Measurements from ENCODE around the gene NCKAP5L. TPM values are rescaled to one million over a fixed set of nuclear protein-coding genes. Genes with fewer than 3 reads are reported as not detected.
"Not testable (repeated sequence)": the region's sequence is repeated elsewhere in the genome, so short reads cannot be mapped to it uniquely, and the experiment has no call there.

Gene NCKAP5L
- total RNA-seq, 4 donors from 2014 or later = 36.1 to 70.2 (median 44.7) TPM

- no peak for TF ChIP-seq POLR2A (IDR thresholded peaks at IDR 0.05)
- no peak for TF ChIP-seq CTCF (IDR thresholded peaks at IDR 0.05)
- TF ChIP-seq EP300 (IDR thresholded peaks at IDR 0.05) = no peak
- WGBS, 2 donors = 73 to 74% methylated on average over 17 of the region's 17 CpGs
- H3K4me3 ChIP-seq = no peak overlapping the region
- H3K9me3 ChIP-seq = no peaks in the 10 kb centered on the region
- H3K27ac ChIP-seq = no peak overlapping the region
- H3K36me3 ChIP-seq = no peaks in the 10 kb centered on the region
- H3K4me1 ChIP-seq = peaks cover 0 to 24% (median 17%) of the 10 kb centered on the region in 4 donors
- no peaks in the 10 kb centered on the region for H3K27me3 ChIP-seq
- DNase-seq (ENCODE audit: low spot score in 2 of 2) = no peak
Measured at GRCh38 chr12:49863946-49864797, 36.0 kb upstream of the NCKAP5L start.

- H3K9me3 ChIP-seq; H3K4me3 ChIP-seq; H3K27me3 ChIP-seq; DNase-seq (ENCODE audit: low spot score in 2 of 2); H3K4me1 ChIP-seq; H3K36me3 ChIP-seq; H3K27ac ChIP-seq: not testable (repeated sequence)
- WGBS, 2 donors = 81 to 93% methylated on average over 3 to 4 of the region's 31 CpGs
Measured at GRCh38 chr12:49860921-49861320, 32.7 kb upstream of the NCKAP5L start.

- H3K9me3 ChIP-seq; DNase-seq (ENCODE audit: low spot score in 2 of 2); H3K27ac ChIP-seq; H3K27me3 ChIP-seq; H3K4me3 ChIP-seq; H3K4me1 ChIP-seq; H3K36me3 ChIP-seq: not testable (repeated sequence)
- WGBS, 2 donors = 89 to 90% methylated on average over 4 of the region's 4 CpGs
Measured at GRCh38 chr12:49855890-49856289, 27.7 kb upstream of the NCKAP5L start.

GRCh38 chr12:49854976-49855375 is 26.8 kb upstream of the NCKAP5L start:
- H3K27me3 ChIP-seq = peaks cover 0 to 5% of the 10 kb centered on the region in 2 donors
- H3K9me3 ChIP-seq = no peaks in the 10 kb centered on the region
- 76 to 85% methylated on average over 4 of the region's 4 CpGs for WGBS, 2 donors
- H3K4me1 ChIP-seq = no peaks in the 10 kb centered on the region
- TF ChIP-seq CTCF (IDR thresholded peaks at IDR 0.05) (no peak), EP300 (IDR thresholded peaks at IDR 0.05) (no peak), POLR2A (IDR thresholded peaks at IDR 0.05) (no peak)
- H3K4me3 ChIP-seq = no peak overlapping the region
- H3K27ac ChIP-seq = no peak overlapping the region
- DNase-seq (ENCODE audit: low spot score in 2 of 2) = no peak
- no peaks in the 10 kb centered on the region for H3K36me3 ChIP-seq

- TF ChIP-seq POLR2A (IDR thresholded peaks at IDR 0.05) (no peak), EP300 (IDR thresholded peaks at IDR 0.05) (no peak), CTCF (IDR thresholded peaks at IDR 0.05) (no peak)
- 67 to 74% methylated on average over 2 of the region's 2 CpGs for WGBS, 2 donors
- Histone ChIP-seq H3K36me3 (no peaks in the 10 kb centered on the region), H3K27me3 (peaks cover 0 to 14% of the 10 kb centered on the region in 2 donors), H3K27ac (no peak overlapping the region), H3K4me1 (no peaks in the 10 kb centered on the region), H3K9me3 (no peaks in the 10 kb centered on the region), H3K4me3 (no peak overlapping the region)
- no peak for DNase-seq (ENCODE audit: low spot score in 2 of 2)
Measured at GRCh38 chr12:49853671-49854070, 25.5 kb upstream of the NCKAP5L start.

- Histone ChIP-seq H3K9me3 (no peaks in the 10 kb centered on the region), H3K27ac (no peak overlapping the region), H3K27me3 (peaks cover 0 to 13% of the 10 kb centered on the region in 2 donors), H3K4me1 (peaks cover 0 to 8% (median 2%) of the 10 kb centered on the region in 4 donors), H3K4me3 (no peak overlapping the region), H3K36me3 (no peaks in the 10 kb centered on the region)
- TF ChIP-seq EP300 (IDR thresholded peaks at IDR 0.05) (no peak), CTCF (IDR thresholded peaks at IDR 0.05) (no peak), POLR2A (IDR thresholded peaks at IDR 0.05) (no peak)
- no peak for DNase-seq (ENCODE audit: low spot score in 2 of 2)
- 53 to 57% methylated on average over 2 of the region's 2 CpGs for WGBS, 2 donors
Measured at GRCh38 chr12:49847161-49847560, 18.9 kb upstream of the NCKAP5L start.

Measured in tibial nerve (tissue), 4 donors.